ENCODE data around the gene FOXN4.

Gene FOXN4

GRCh38 chr12:109305547-109305946 lies 3.5 kb downstream of the FOXN4 start:
- no peak for DNase-seq (ENCODE audit: low read depth in 2 of 2)

DNA sequence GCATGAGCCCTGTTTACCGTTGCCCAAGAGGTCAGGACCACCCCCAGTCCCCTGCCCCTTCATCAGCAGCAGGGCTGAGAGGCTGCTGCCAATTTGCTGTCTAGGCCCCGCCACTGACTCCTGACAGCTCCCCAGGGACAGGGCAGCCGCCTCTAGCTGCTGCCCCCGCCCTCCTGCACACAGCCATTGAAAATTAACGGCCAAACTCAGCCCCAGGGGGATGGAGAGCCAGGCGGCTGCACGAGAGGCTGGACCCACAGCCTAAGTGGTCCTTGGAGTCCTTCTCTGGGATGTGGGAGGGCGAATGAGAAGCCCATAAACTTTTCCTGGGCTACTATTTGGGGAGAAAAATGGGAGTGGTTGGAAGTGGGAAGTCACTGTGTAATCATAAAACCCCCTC lies 4.6 kb downstream of the FOXN4 start:
- no peak for DNase-seq (ENCODE audit: low read depth in 2 of 2)

GRCh38 chr12:109302770-109303169 lies 6.3 kb downstream of the FOXN4 start:
- DNase-seq (ENCODE audit: low read depth in 2 of 2), result no peak

GRCh38 chr12:109302358-109302757 lies 6.7 kb downstream of the FOXN4 start:
- no peak for DNase-seq (ENCODE audit: low read depth in 2 of 2)

- DNase-seq (ENCODE audit: low read depth in 2 of 2), result no peak
Measured at GRCh38 chr12:109301643-109302168, 7.4 kb downstream of the FOXN4 start.

DNA sequence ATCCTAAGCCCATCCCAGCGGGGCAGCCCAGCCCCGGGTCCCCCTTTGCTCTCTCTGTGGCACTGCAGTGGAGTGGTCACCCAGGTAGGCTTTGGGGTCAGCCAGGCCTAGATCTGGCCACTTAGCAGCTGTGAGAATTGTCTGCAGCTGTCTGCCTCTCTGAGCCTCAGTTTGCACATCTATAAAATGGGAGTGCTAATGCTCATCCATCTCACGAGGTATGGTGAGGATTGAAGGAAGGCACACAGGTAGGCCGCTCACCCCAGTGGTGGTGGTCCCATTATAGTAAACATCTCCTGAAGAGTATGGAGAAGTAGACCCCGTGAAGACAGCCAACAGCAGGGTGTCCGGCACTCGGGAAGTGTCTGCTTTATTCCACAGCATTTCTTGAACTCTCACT lies 9.2 kb downstream of the FOXN4 start:
- no peak for DNase-seq (ENCODE audit: low read depth in 2 of 2)

GRCh38 chr12:109296431-109296830 lies 12.7 kb downstream of the FOXN4 start:
- DNase-seq (ENCODE audit: low read depth in 2 of 2), result no peak

DNA sequence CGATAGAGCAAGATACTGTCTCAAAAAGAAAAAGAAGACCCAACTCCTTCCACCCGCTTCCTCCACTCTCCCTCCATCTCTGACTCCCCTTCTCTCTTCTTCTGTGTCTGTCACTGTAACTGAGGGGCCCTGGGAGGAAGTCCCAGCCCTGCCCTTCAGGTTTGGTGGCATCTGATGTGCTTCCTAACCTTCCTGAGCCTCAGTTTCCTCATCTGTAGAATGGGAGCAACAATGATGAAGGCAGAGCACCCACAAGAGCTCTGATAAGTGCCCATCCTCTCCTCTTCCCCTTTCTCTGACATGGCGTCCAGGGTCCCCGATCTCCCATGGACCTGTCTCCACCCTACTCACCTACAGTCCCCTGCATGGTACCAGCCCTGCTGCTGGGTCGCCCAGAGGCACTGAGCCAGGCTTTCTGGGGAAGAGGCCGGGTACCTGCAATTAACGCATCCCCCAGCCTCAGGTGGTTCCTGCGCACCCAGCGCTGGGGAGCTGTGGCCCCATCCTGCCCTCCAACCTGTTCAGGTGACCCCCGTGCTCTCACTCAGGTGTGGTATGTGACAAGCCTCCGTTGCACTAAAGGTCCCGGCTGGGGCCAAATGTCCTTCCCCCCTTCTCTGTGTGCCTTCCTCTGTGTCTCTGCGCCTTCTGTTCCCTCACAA lies 13.2 kb downstream of the FOXN4 start:
- DNase-seq (ENCODE audit: low read depth in 2 of 2), result no peak

- DNase-seq (ENCODE audit: low read depth in 2 of 2), result no peak
Measured at GRCh38 chr12:109294286-109294796, 14.7 kb downstream of the FOXN4 start.

DNA sequence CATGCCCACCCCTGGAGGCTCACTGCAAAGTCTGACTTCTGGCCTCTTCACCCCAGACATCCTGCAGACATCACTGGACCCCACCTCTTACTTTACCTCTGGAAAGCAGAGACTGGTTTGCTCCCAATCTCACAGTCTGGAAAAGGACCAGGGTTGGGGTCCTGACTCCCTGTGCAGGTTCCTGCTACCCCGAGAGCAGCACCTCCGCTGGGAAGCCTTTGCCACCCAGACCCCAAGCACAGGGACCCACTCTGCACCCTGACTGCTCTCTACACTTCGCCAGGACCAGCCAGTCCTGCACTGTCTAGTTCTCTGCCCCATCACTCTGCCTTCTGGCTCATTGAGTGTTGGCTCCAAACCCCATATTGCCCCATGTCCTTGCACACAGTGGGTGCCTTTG lies 16.0 kb downstream of the FOXN4 start:
- no peak for DNase-seq (ENCODE audit: low read depth in 2 of 2)

GRCh38 chr12:109292342-109292711 lies 16.8 kb downstream of the FOXN4 start:
- DNase-seq (ENCODE audit: low read depth in 2 of 2), result no peak

GRCh38 chr12:109291521-109292341 lies 17.4 kb downstream of the FOXN4 start:
- DNase-seq (ENCODE audit: low read depth in 2 of 2), result no peak

- no peak for DNase-seq (ENCODE audit: low read depth in 2 of 2)
Measured at GRCh38 chr12:109291117-109291516, 18.0 kb downstream of the FOXN4 start.

- DNase-seq (ENCODE audit: low read depth in 2 of 2), result no peak
Measured at GRCh38 chr12:109290061-109290460, 19.0 kb downstream of the FOXN4 start.

GRCh38 chr12:109289551-109289950 lies 19.5 kb downstream of the FOXN4 start:
- DNase-seq (ENCODE audit: low read depth in 2 of 2), result no peak

GRCh38 chr12:109289004-109289403 lies 20.1 kb downstream of the FOXN4 start:
- DNase-seq (ENCODE audit: low read depth in 2 of 2), result no peak

GRCh38 chr12:109288571-109288970 lies 20.5 kb downstream of the FOXN4 start:
- no peak for DNase-seq (ENCODE audit: low read depth in 2 of 2)

DNA sequence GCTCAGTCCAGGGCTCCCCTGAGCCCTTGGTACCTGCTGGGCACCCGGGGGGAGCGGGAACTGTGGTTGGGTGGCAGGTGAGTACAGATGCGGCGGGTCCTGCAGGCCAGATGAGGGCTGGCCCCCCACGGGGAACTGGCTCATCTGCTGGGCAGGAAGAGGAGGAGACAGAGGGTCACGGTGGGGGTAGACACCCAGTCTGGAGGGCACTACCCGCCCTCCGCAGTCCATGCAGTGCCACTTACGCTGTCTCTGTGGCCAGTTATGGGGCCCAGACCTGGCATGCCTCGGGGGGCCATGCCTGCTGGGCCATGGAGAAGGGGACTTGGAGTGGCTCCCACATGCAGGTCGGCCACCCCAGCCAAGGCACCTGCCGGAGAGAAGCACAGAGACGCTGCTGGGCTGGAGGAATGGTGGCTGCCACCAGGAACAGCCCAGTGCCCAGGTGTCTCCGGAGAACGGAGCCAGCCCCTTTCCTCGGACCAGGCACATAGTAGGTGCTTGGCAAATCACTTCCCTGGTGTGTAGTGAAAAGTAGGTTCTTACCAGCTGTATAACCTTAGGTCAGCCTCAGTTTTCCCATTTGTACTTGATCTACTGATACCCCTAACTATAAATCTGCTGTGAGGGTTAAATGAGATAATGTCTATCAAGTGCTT lies 21.1 kb downstream of the FOXN4 start:
- no peak for DNase-seq (ENCODE audit: low read depth in 2 of 2)

- DNase-seq (ENCODE audit: low read depth in 2 of 2), result no peak
Measured at GRCh38 chr12:109287181-109287580, 21.9 kb downstream of the FOXN4 start.

GRCh38 chr12:109286652-109287051 lies 22.4 kb downstream of the FOXN4 start:
- no peak for DNase-seq (ENCODE audit: low read depth in 2 of 2)

DNA sequence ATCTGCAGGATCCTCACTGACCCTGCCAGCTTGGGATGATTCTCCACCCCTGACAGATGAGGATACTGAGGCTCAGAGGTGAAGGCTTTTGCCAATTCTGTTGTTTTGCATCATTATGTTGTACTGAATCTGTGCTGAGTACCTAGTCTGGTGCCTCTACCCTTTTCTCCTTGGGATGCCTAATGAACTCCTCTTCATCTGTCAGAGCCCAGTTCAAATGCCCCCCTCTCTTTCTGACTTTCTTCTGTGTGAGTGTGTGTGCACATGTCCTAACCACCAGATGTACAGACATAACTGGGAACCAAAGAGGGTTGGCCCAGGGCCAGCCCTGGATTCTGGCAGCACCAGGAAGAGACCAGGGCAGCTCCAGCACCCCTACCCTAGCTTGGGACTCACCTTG lies 22.8 kb downstream of the FOXN4 start:
- no peak for DNase-seq (ENCODE audit: low read depth in 2 of 2)

GRCh38 chr12:109284392-109284791 lies 24.7 kb downstream of the FOXN4 start:
- DNase-seq (ENCODE audit: low read depth in 2 of 2), result no peak

Measured in stimulated activated CD4-positive, alpha-beta T cell treated with anti-CD3 and anti-CD28 coated beads, Interleukin-15, amount 100 ng/mL, for 48 hours (primary cell).